Fibroblast of the aortic adventitia (primary cell): ENCODE data around the gene CHDH. TPM values are rescaled to one million over a fixed set of nuclear protein-coding genes. Genes with fewer than 3 reads are reported as not detected.

Experiments used
- DNase-seq: peaks from one replicate; pipeline ENCODE4 v3.0.0-alpha.2; 2010; ENCODE audit warnings: low read depth
- H3K4me3 ChIP-seq: 2 replicates; pipeline ENCODE4 v1.5.1; 2011; ENCODE audit warnings: low read depth, mild to moderate bottlenecking, control low read depth, low read length, moderate library complexity
- CTCF ChIP-seq: IDR thresholded peaks from 2 replicates; pipeline ENCODE4 v1.5.1; 2011; ENCODE audit warnings: mild to moderate bottlenecking, low read length, control low read depth, inconsistent platforms; ENCODE audit not compliant: insufficient read depth
- total RNA-seq: library from RNA; depleted of rRNA; stranded (reverse); fragments of >200 nt; gene quantifications from 2 replicates; pipeline ENCODE4 v1.2.3, GENCODE V29; 2012; ENCODE audit warnings: low replicate concordance

CHDH gene
- total RNA-seq, 1 donor: 1.3 TPM

GRCh38 chr3:53863145-53863544, 16.9 kb upstream of the CHDH start:
- no peak for DNase-seq
- TF ChIP-seq CTCF: no peak

GRCh38 chr3:53862241-53862640, 16.0 kb upstream of the CHDH start:
- no peak overlapping the region for H3K4me3 ChIP-seq
- no peak for TF ChIP-seq CTCF
- DNase-seq: no peak

More at GRCh38 chr3:53863145-53863544, 16.9 kb upstream of the CHDH start:
- no peak overlapping the region for H3K4me3 ChIP-seq

GRCh38 chr3:53860196-53860595, 14.0 kb upstream of the CHDH start:
- TF ChIP-seq CTCF: no peak
- no peak for DNase-seq
- H3K4me3 ChIP-seq: no peak overlapping the region

GRCh38 chr3:53859178-53859577, 13.0 kb upstream of the CHDH start:
- no peak for TF ChIP-seq CTCF
- no peak overlapping the region for H3K4me3 ChIP-seq
- DNase-seq: no peak

- peak; percentile 4 for TF ChIP-seq CTCF
- DNase-seq: no peak
- no peak overlapping the region for H3K4me3 ChIP-seq
Observed at GRCh38 chr3:53858096-53858741, 12.0 kb upstream of the CHDH start.

- TF ChIP-seq CTCF: no peak
- no peak overlapping the region for H3K4me3 ChIP-seq
- DNase-seq: no peak
Observed at GRCh38 chr3:53856964-53857363, 10.7 kb upstream of the CHDH start.

GRCh38 chr3:53850895-53851294, 4.7 kb upstream of the CHDH start:
- H3K4me3 ChIP-seq: no peak overlapping the region
- TF ChIP-seq CTCF: no peak
- DNase-seq: peak; percentile 61
